Measurements from ENCODE around the gene SLC47A2. TPM values are rescaled to one million over a fixed set of nuclear protein-coding genes. Genes with fewer than 3 reads are reported as not detected.

Gene SLC47A2
- total and polyA plus RNA-seq, 9 of the 15 experiments (the other 6 are each of a cell fraction or from before 2014, with no cell fraction given), result not detected

GRCh38 chr17:19683117-19683516 lies 33.3 kb downstream of the SLC47A2 start:
- in situ Hi-C loops (cut with MboI) (no loop called here), intact Hi-C loops (cut with micrococcal nuclease) (no loop called here)
- FAIRE-seq (no peak), ATAC-seq (no peak), DNase-seq (ENCODE audit: extremely low read depth in 1 of 4, low spot score in 3 of 4) (no peak)
- Histone ChIP-seq H3K27me3 (ENCODE audit: control insufficient read depth in 2 of 2, insufficient read depth in 2 of 2, low read length in 2 of 2) (peaks cover 0 to 19% of the 10 kb centered on the region in 2 experiments; a peak in 2 of 5 replicates), H3K27ac (ENCODE audit: extremely low read depth, low read depth, low read length) (no peak overlapping the region), H3K9me1 (ENCODE audit: control insufficient read depth, insufficient read depth, low read length) (no peaks in the 10 kb centered on the region), H3K9ac (ENCODE audit: insufficient read depth in 1 of 2, low read depth in 2 of 2, low read length in 2 of 2) (no peak overlapping the region), H3K79me2 (ENCODE audit: control insufficient read depth, insufficient read depth, low read length) (no peaks in the 10 kb centered on the region), H3K4me1 (replicated peaks in 1 of 2; ENCODE audit: control insufficient read depth in 2 of 2, insufficient read depth in 2 of 2, low read length in 2 of 2) (no peaks in the 10 kb centered on the region; a peak in 1 of 5 replicates), H3K4me3 (no peak overlapping the region), H3K36me3 (ENCODE audit: control insufficient read depth, insufficient read depth, low read length) (no peaks in the 10 kb centered on the region), H2AFZ (ENCODE audit: low read depth, low read length) (no peak overlapping the region), H3K4me2 (ENCODE audit: insufficient read depth, low read length) (no peak overlapping the region), H3K9me3 (replicated peaks; ENCODE audit: control insufficient read depth, insufficient read depth, low read depth, low read length) (no peaks in the 10 kb centered on the region), H4K20me1 (replicated peaks; ENCODE audit: control insufficient read depth, insufficient read depth, low read length) (no peaks in the 10 kb centered on the region)
- TF ChIP-seq ZBTB26 (CRISPR knock-in tag; IDR thresholded peaks at IDR 0.05) (no peak), E2F3 (CRISPR knock-in tag; IDR thresholded peaks at IDR 0.05) (no peak), HMGXB4 (CRISPR knock-in tag; IDR thresholded peaks at IDR 0.05) (no peak), SMARCA5 (IDR thresholded peaks at IDR 0.05) (no peak), CHD4 (IDR thresholded peaks at IDR 0.05; ENCODE audit: insufficient read depth, insufficient replicate concordance, low read depth, low read length, poor library complexity, severe bottlenecking) (no peak), ZKSCAN3 (CRISPR knock-in tag; IDR thresholded peaks at IDR 0.05) (no peak), TAF9B (IDR thresholded peaks at IDR 0.05; ENCODE audit: partially characterized antibody) (no peak), ZNF512 (tag; IDR thresholded peaks at IDR 0.05) (no peak), DACH1 (IDR thresholded peaks at IDR 0.05; ENCODE audit: partially characterized antibody) (no peak), DIDO1 (tag; IDR thresholded peaks at IDR 0.05; ENCODE audit: low read depth) (no peak), POLR2AphosphoS5 (IDR thresholded peaks at IDR 0.05; ENCODE audit: control insufficient read depth, insufficient read depth, low read depth, low read length) (no peak), SP1 (CRISPR knock-in tag; IDR thresholded peaks at IDR 0.05) (no peak), KLF13 (tag; IDR thresholded peaks at IDR 0.05; ENCODE audit: borderline replicate concordance, low read depth) (no peak), PREB (CRISPR knock-in tag; IDR thresholded peaks at IDR 0.05) (no peak), KHSRP (IDR thresholded peaks at IDR 0.05) (no peak), NONO (IDR thresholded peaks at IDR 0.05; ENCODE audit: low read depth in 2 of 2, low read length in 1 of 2) (no peak)
- ChIA-PET CTCF (ENCODE audit: low intra/inter-chr PET ratio) (no interaction called here), POLR2A (no interaction called here)
- BruUV-seq (replicated peaks), result no TSS peak
- WGBS (ENCODE audit: insufficient coverage, low coverage, missing lambda C conversion rate), result 0% methylated on average over 1 of the region's 2 CpGs
